GM11168 (cell line): ENCODE data around the gene PSMA5.
"Not testable (repeated sequence)": the region's sequence is repeated elsewhere in the genome, so short reads cannot be mapped to it uniquely, and the experiment has no call there.

Experiments used
- in situ Hi-C: fragments of 300-500 bp; cut with MboI; formaldehyde crosslinking; loops from one replicate; pipeline ENCODE4 v1.12.0; 2022; ENCODE audit warnings: low sequenced_read_pairs; ENCODE audit not compliant: unreplicated experiment

Gene PSMA5

GRCh38 chr1:109394591-109395281, 31.5 kb downstream of the PSMA5 start:
- in situ Hi-C loops = loop anchor here (5.0 kb wide), 1 partner anchor 112 kb away; the partner anchor contains the start of gene PSRC1

GRCh38 chr1:109393617-109394233, 32.5 kb downstream of the PSMA5 start:
- in situ Hi-C loops = no loop called here

- in situ Hi-C loops = no loop called here
Measured at GRCh38 chr1:109392788-109393616, 33.2 kb downstream of the PSMA5 start.

GRCh38 chr1:109392037-109392787, 34.0 kb downstream of the PSMA5 start:
- in situ Hi-C loops = no loop called here

GRCh38 chr1:109391626-109392025, 34.6 kb downstream of the PSMA5 start:
- in situ Hi-C loops = no loop called here

- in situ Hi-C loops = no loop called here
Measured at GRCh38 chr1:109391157-109391556, 35.1 kb downstream of the PSMA5 start.

- in situ Hi-C loops = no loop called here
Measured at GRCh38 chr1:109389638-109390341, 36.5 kb downstream of the PSMA5 start.

GRCh38 chr1:109388884-109389637, 37.2 kb downstream of the PSMA5 start:
- in situ Hi-C loops = no loop called here

GRCh38 chr1:109388208-109388711, 38.0 kb downstream of the PSMA5 start:
- in situ Hi-C loops = no loop called here

- in situ Hi-C loops = no loop called here
Measured at GRCh38 chr1:109386054-109386717, 40.1 kb downstream of the PSMA5 start.

- in situ Hi-C loops = no loop called here
Measured at GRCh38 chr1:109385417-109385816, 40.8 kb downstream of the PSMA5 start.

- in situ Hi-C loops = no loop called here
Measured at GRCh38 chr1:109383854-109384253, 42.4 kb downstream of the PSMA5 start.

GRCh38 chr1:109383087-109383779, 43.0 kb downstream of the PSMA5 start:
- in situ Hi-C loops = no loop called here

GRCh38 chr1:109381573-109381972, 44.7 kb downstream of the PSMA5 start:
- in situ Hi-C loops = no loop called here

- in situ Hi-C loops = no loop called here
Measured at GRCh38 chr1:109379907-109380306, 46.3 kb downstream of the PSMA5 start.

- in situ Hi-C loops = no loop called here
Measured at GRCh38 chr1:109379422-109379821, 46.8 kb downstream of the PSMA5 start.

GRCh38 chr1:109377698-109378097, 48.5 kb downstream of the PSMA5 start:
- in situ Hi-C loops = no loop called here

GRCh38 chr1:109373696-109374095, 52.6 kb downstream of the PSMA5 start:
- in situ Hi-C loops = not testable (repeated sequence)
